ENCODE measurements around the gene GXYLT1.

The GXYLT1 gene

GRCh38 chr12:42090899-42091298 is 53.8 kb downstream of the GXYLT1 start:
- H3K4me3 ChIP-seq (replicated peaks; ENCODE audit: insufficient read depth, low read length), result no peak overlapping the region
- no peak for DNase-seq (ENCODE audit: low read depth in 1 of 2, low spot score in 1 of 2)
- TF ChIP-seq REST (IDR thresholded peaks at IDR 0.05; ENCODE audit: insufficient replicate concordance, low read depth) (no peak), POLR2AphosphoS5 (IDR thresholded peaks at IDR 0.05; ENCODE audit: low read depth) (no peak), SPI1 (IDR thresholded peaks at IDR 0.05; ENCODE audit: borderline replicate concordance, low read depth) (no peak), GABPA (IDR thresholded peaks at IDR 0.05; ENCODE audit: low read depth) (no peak)
- TF ChIP-seq, protein P1, sequence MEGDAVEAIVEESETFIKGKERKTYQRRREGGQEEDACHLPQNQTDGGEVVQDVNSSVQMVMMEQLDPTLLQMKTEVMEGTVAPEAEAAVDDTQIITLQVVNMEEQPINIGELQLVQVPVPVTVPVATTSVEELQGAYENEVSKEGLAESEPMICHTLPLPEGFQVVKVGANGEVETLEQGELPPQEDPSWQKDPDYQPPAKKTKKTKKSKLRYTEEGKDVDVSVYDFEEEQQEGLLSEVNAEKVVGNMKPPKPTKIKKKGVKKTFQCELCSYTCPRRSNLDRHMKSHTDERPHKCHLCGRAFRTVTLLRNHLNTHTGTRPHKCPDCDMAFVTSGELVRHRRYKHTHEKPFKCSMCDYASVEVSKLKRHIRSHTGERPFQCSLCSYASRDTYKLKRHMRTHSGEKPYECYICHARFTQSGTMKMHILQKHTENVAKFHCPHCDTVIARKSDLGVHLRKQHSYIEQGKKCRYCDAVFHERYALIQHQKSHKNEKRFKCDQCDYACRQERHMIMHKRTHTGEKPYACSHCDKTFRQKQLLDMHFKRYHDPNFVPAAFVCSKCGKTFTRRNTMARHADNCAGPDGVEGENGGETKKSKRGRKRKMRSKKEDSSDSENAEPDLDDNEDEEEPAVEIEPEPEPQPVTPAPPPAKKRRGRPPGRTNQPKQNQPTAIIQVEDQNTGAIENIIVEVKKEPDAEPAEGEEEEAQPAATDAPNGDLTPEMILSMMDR (IDR thresholded peaks at IDR 0.05; ENCODE audit: insufficient read depth, low read length), result no peak
- no peaks in the 10 kb centered on the region for H3K27me3 ChIP-seq (ENCODE audit: insufficient read depth, poor library complexity, severe bottlenecking)
- no peak overlapping the region for H3K27ac ChIP-seq (replicated peaks)

- no peak for DNase-seq (ENCODE audit: low read depth in 1 of 2, low spot score in 1 of 2)
- Histone ChIP-seq H3K27me3 (ENCODE audit: insufficient read depth, poor library complexity, severe bottlenecking) (no peaks in the 10 kb centered on the region), H3K4me3 (replicated peaks; ENCODE audit: insufficient read depth, low read length) (no peak overlapping the region), H3K27ac (replicated peaks) (no peak overlapping the region)
- no peak for TF ChIP-seq SPI1 (IDR thresholded peaks at IDR 0.05; ENCODE audit: borderline replicate concordance, low read depth)
- TF ChIP-seq, protein P1 (IDR thresholded peaks at IDR 0.05; ENCODE audit: insufficient read depth, low read length), result no peak
- TF ChIP-seq GABPA (IDR thresholded peaks at IDR 0.05; ENCODE audit: low read depth), result no peak
- no peak for TF ChIP-seq POLR2AphosphoS5 (IDR thresholded peaks at IDR 0.05; ENCODE audit: low read depth)
- no peak for TF ChIP-seq REST (IDR thresholded peaks at IDR 0.05; ENCODE audit: insufficient replicate concordance, low read depth)
These were observed 58.6 kb downstream of the GXYLT1 start for GRCh38 chr12:42086031-42086430.

DNA sequence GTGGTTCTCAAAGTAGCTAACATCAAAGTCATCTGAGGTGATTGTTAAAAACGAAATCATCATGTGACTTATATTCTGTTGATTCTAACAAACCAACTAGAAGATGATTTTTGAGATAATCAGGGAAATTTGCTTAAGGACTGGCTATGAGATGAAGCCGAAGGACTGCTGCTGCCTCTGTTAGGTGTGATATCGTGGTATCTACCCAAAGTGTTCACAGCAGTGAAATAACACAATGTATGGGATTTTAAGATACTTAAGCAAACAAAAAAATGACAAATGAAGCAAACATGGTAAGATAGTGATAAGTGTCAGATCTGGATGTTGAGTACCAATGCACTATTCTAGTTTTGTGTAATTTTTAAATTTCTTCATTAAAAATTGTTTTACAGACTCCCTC is 59.1 kb downstream of the GXYLT1 start:
- no peak overlapping the region for H3K27ac ChIP-seq (replicated peaks)
- DNase-seq (ENCODE audit: low read depth in 1 of 2, low spot score in 1 of 2), result no peak
- H3K4me3 ChIP-seq (replicated peaks; ENCODE audit: insufficient read depth, low read length), result no peak overlapping the region
- no peaks in the 10 kb centered on the region for H3K27me3 ChIP-seq (ENCODE audit: insufficient read depth, poor library complexity, severe bottlenecking)
- TF ChIP-seq SPI1 (IDR thresholded peaks at IDR 0.05; ENCODE audit: borderline replicate concordance, low read depth), result no peak
- TF ChIP-seq, protein P1 (IDR thresholded peaks at IDR 0.05; ENCODE audit: insufficient read depth, low read length), result no peak
- TF ChIP-seq GABPA (IDR thresholded peaks at IDR 0.05; ENCODE audit: low read depth), result no peak
- TF ChIP-seq REST (IDR thresholded peaks at IDR 0.05; ENCODE audit: insufficient replicate concordance, low read depth), result no peak
